CD4-positive, alpha-beta T cell treated with Interleukin-17A for 4 hours (primary cell): ENCODE results near the gene ANKRD13B.
A peak's percentile ranks its signal among the peaks of the same experiment; 100 is the strongest.

Source experiments
- DNase-seq: peaks from one replicate; pipeline ENCODE4 v3.0.0-alpha.2; 2020; ENCODE audit warnings: mixed read lengths

ANKRD13B gene

GRCh38 chr17:29582772-29583171 lies 10.2 kb upstream of the ANKRD13B start:
- no peak for DNase-seq

GRCh38 chr17:29583324-29584248 lies 9.3 kb upstream of the ANKRD13B start:
- no peak for DNase-seq

GRCh38 chr17:29584452-29585079 lies 8.4 kb upstream of the ANKRD13B start:
- no peak for DNase-seq

- peak; percentile 61 for DNase-seq
Observed at GRCh38 chr17:29585080-29585751, 7.7 kb upstream of the ANKRD13B start.

- DNase-seq = no peak
Observed at GRCh38 chr17:29586676-29587469, 6.1 kb upstream of the ANKRD13B start.

- no peak for DNase-seq
Observed at GRCh38 chr17:29587591-29587990, 5.3 kb upstream of the ANKRD13B start.

GRCh38 chr17:29588017-29588561 lies 4.8 kb upstream of the ANKRD13B start:
- no peak for DNase-seq

- peak; percentile 57 for DNase-seq
Observed at GRCh38 chr17:29588562-29589411, 4.1 kb upstream of the ANKRD13B start.

GRCh38 chr17:29589524-29590410 lies 3.2 kb upstream of the ANKRD13B start, which contains the start of gene GIT1:
Gene GIT1, minus strand, starts transcription at chr17:29589648. Its CDS starts 270 bp downstream, at chr17:29589378.
- peak; percentile 90 for DNase-seq

GRCh38 chr17:29590411-29591145 lies 2.4 kb upstream of the ANKRD13B start:
- DNase-seq = peak; percentile 28

GRCh38 chr17:29591146-29591736 lies 1.7 kb upstream of the ANKRD13B start:
- DNase-seq = peak; percentile 46

- DNase-seq = peak; percentile 86
Observed at GRCh38 chr17:29591737-29592608, 959 bp upstream of the ANKRD13B start.

- peak; percentile 45 for DNase-seq
Observed at GRCh38 chr17:29593591-29594518, 923 bp downstream of the ANKRD13B start.

GRCh38 chr17:29594519-29595090 lies 1.7 kb downstream of the ANKRD13B start:
- DNase-seq = no peak

GRCh38 chr17:29595107-29595942 lies 2.4 kb downstream of the ANKRD13B start:
- no peak for DNase-seq
